ENCODE measurements around the gene EHD2. TPM values are rescaled to one million over a fixed set of nuclear protein-coding genes. Genes with fewer than 3 reads are reported as not detected.

Gene EHD2
- total and polyA plus RNA-seq, 2 donors from 2014 or later, result 19.4 to 105 TPM

GRCh38 chr19:47703301-47703700 is 9.9 kb upstream of the EHD2 start:
- Histone ChIP-seq H3K27me3 (ENCODE audit: control insufficient read depth, insufficient read depth, low read length) (no peaks in the 10 kb centered on the region), H3K4me1 (ENCODE audit: control insufficient read depth in 2 of 3, insufficient read depth in 2 of 3, low read depth in 1 of 3, low read length in 3 of 3) (no peaks in the 10 kb centered on the region), H3K9ac (ENCODE audit: low read length in 3 of 3) (no peak overlapping the region), H3K27ac (ENCODE audit: low read depth in 2 of 2, low read length in 2 of 2) (no peak overlapping the region), H3K4me3 (ENCODE audit: low read length in 3 of 3) (no peak overlapping the region), H3K36me3 (ENCODE audit: control insufficient read depth in 2 of 3, insufficient read depth in 3 of 3, low read length in 3 of 3) (peaks cover 0 to 8% (median 8%) of the 10 kb centered on the region in 3 donors), H3K9me3 (ENCODE audit: control insufficient read depth in 2 of 3, insufficient read depth in 1 of 3, low read length in 3 of 3) (no peaks in the 10 kb centered on the region)
- FAIRE-seq (no peak), DNase-seq (no peak)
- intact Hi-C loops (cut with DNase I), result no loop called here
- no peak for TF ChIP-seq CTCF (IDR thresholded peaks at IDR 0.05; ENCODE audit: borderline replicate concordance, extremely low read depth, insufficient read depth)

- no peak overlapping the region for H3K9ac ChIP-seq (ENCODE audit: low read length in 3 of 3)
- no peak for TF ChIP-seq CTCF (IDR thresholded peaks at IDR 0.05; ENCODE audit: borderline replicate concordance, extremely low read depth, insufficient read depth)
- no peaks in the 10 kb centered on the region for H3K9me3 ChIP-seq (ENCODE audit: control insufficient read depth in 2 of 3, insufficient read depth in 1 of 3, low read length in 3 of 3)
- H3K27me3 ChIP-seq (ENCODE audit: control insufficient read depth, insufficient read depth, low read length), result no peaks in the 10 kb centered on the region
- no peak overlapping the region for H3K4me3 ChIP-seq (ENCODE audit: low read length in 3 of 3)
- peaks cover 0 to 8% (median 5%) of the 10 kb centered on the region in 3 donors for H3K36me3 ChIP-seq (ENCODE audit: control insufficient read depth in 2 of 3, insufficient read depth in 3 of 3, low read length in 3 of 3)
- no peaks in the 10 kb centered on the region for H3K4me1 ChIP-seq (ENCODE audit: control insufficient read depth in 2 of 3, insufficient read depth in 2 of 3, low read depth in 1 of 3, low read length in 3 of 3)
- intact Hi-C loops (cut with DNase I), result no loop called here
- H3K27ac ChIP-seq (ENCODE audit: low read depth in 2 of 2, low read length in 2 of 2), result no peak overlapping the region
- DNase-seq, result no peak
- FAIRE-seq, result no peak
Measured at GRCh38 chr19:47704024-47704423, 9.2 kb upstream of the EHD2 start.

GRCh38 chr19:47704656-47705055 is 8.6 kb upstream of the EHD2 start:
- no peak for TF ChIP-seq CTCF (IDR thresholded peaks at IDR 0.05; ENCODE audit: borderline replicate concordance, extremely low read depth, insufficient read depth)
- H3K36me3 ChIP-seq (ENCODE audit: control insufficient read depth in 2 of 3, insufficient read depth in 3 of 3, low read length in 3 of 3), result peaks cover 0 to 6% (median 5%) of the 10 kb centered on the region in 3 donors
- no peaks in the 10 kb centered on the region for H3K4me1 ChIP-seq (ENCODE audit: control insufficient read depth in 2 of 3, insufficient read depth in 2 of 3, low read depth in 1 of 3, low read length in 3 of 3)
- H3K27ac ChIP-seq (ENCODE audit: low read depth in 2 of 2, low read length in 2 of 2), result no peak overlapping the region
- H3K9me3 ChIP-seq (ENCODE audit: control insufficient read depth in 2 of 3, insufficient read depth in 1 of 3, low read length in 3 of 3), result no peaks in the 10 kb centered on the region
- no peak overlapping the region for H3K4me3 ChIP-seq (ENCODE audit: low read length in 3 of 3)
- DNase-seq (no peak), FAIRE-seq (no peak)
- no peak overlapping the region for H3K9ac ChIP-seq (ENCODE audit: low read length in 3 of 3)
- intact Hi-C loops (cut with DNase I), result no loop called here
- H3K27me3 ChIP-seq (ENCODE audit: control insufficient read depth, insufficient read depth, low read length), result no peaks in the 10 kb centered on the region

Measured in kidney (tissue), 14 donors.